ENCODE results near the gene ISL2. TPM values are rescaled to one million over a fixed set of nuclear protein-coding genes. Genes with fewer than 3 reads are reported as not detected.

The ISL2 gene
- total and polyA plus RNA-seq, 2 of the 13 experiments (the other 11 are each of a cell fraction or from before 2014, with no cell fraction given), result 4.3 to 5.1 TPM

GRCh38 chr15:76353023-76353577 is 16.5 kb downstream of the ISL2 start:
- TF ChIP-seq MAFK (conservative IDR thresholded peaks at IDR 0.05 in 1 of 2, IDR thresholded peaks at IDR 0.05 in 1 of 2; ENCODE audit: low read length in 2 of 2), result peak; percentile 48 to 58; a peak in 3 of 4 replicates
- TF ChIP-seq MTF1 (CRISPR knock-in tag; IDR thresholded peaks at IDR 0.05), result no peak
- peak; percentile 29; the same call in 1 of the 2 replicates for TF ChIP-seq MAFF (IDR thresholded peaks at IDR 0.05; ENCODE audit: low read depth, low read length)
- Histone ChIP-seq H3K4me3 (replicated peaks in 1 of 3; ENCODE audit: insufficient read depth in 1 of 3, low read depth in 2 of 3, low read length in 3 of 3) (no peak overlapping the region), H3K36me3 (replicated peaks in 1 of 2; ENCODE audit: control insufficient read depth in 1 of 2, insufficient read depth in 2 of 2, low read length in 2 of 2) (no peaks in the 10 kb centered on the region), H3K27me3 (ENCODE audit: control insufficient read depth in 1 of 2, insufficient read depth in 2 of 2, low read length in 2 of 2) (no peaks in the 10 kb centered on the region), H3K9ac (ENCODE audit: insufficient read depth, low read depth, low read length) (no peak overlapping the region), H4K20me1 (ENCODE audit: insufficient read depth, low read length) (no peaks in the 10 kb centered on the region), H3K4me2 (ENCODE audit: low read depth, low read length) (no peak overlapping the region), H3K27ac (ENCODE audit: extremely low read length, insufficient read depth, low read length) (no peak overlapping the region), H2AFZ (ENCODE audit: low read length) (no peak overlapping the region), H3K9me3 (ENCODE audit: low read length) (no peaks in the 10 kb centered on the region), H3K79me2 (ENCODE audit: insufficient read depth, low read length) (no peaks in the 10 kb centered on the region), H3K4me1 (ENCODE audit: insufficient read depth, low read length) (no peaks in the 10 kb centered on the region)
- intact Hi-C loops (cut with micrococcal nuclease; ENCODE audit: unreplicated experiment) (no loop called here), in situ Hi-C loops (cut with HindIII; ENCODE audit: extremely low pct_ligation_motif_present, low pct_unique_long_range_greater_than_20kb) (no loop called here)
- ATAC-seq (no peak), FAIRE-seq (no peak), DNase-seq (ENCODE audit: low spot score) (no peak)
- no TSS peak for BruUV-seq (replicated peaks)
- ChIA-PET CTCF (ENCODE audit: low intra/inter-chr PET ratio, low total read pairs) (no interaction called here), POLR2A (interaction anchor here (0.8 kb wide), 1 partner anchor 17 kb away, joined by 3 read pairs; the partner anchor contains the start of gene ISL2)
- WGBS (ENCODE audit: low lambda C conversion rate), result 97% methylated on average over 1 of the region's 1 CpG

GRCh38 chr15:76353903-76354302 is 17.3 kb downstream of the ISL2 start:
- Histone ChIP-seq H3K4me2 (ENCODE audit: low read depth, low read length) (no peak overlapping the region), H3K9me3 (ENCODE audit: low read length) (no peaks in the 10 kb centered on the region), H3K36me3 (replicated peaks in 1 of 2; ENCODE audit: control insufficient read depth in 1 of 2, insufficient read depth in 2 of 2, low read length in 2 of 2) (no peaks in the 10 kb centered on the region), H3K27me3 (ENCODE audit: control insufficient read depth in 1 of 2, insufficient read depth in 2 of 2, low read length in 2 of 2) (no peaks in the 10 kb centered on the region), H3K4me1 (ENCODE audit: insufficient read depth, low read length) (no peaks in the 10 kb centered on the region), H3K9ac (ENCODE audit: insufficient read depth, low read depth, low read length) (no peak overlapping the region), H3K27ac (ENCODE audit: extremely low read length, insufficient read depth, low read length) (no peak overlapping the region), H4K20me1 (ENCODE audit: insufficient read depth, low read length) (no peaks in the 10 kb centered on the region), H2AFZ (ENCODE audit: low read length) (no peak overlapping the region), H3K79me2 (ENCODE audit: insufficient read depth, low read length) (no peaks in the 10 kb centered on the region), H3K4me3 (replicated peaks in 1 of 3; ENCODE audit: insufficient read depth in 1 of 3, low read depth in 2 of 3, low read length in 3 of 3) (no peak overlapping the region)
- ChIA-PET POLR2A (no interaction called here), CTCF (ENCODE audit: low intra/inter-chr PET ratio, low total read pairs) (no interaction called here)
- no TSS peak for BruUV-seq (replicated peaks)
- FAIRE-seq, result no peak
- in situ Hi-C loops (cut with HindIII; ENCODE audit: extremely low pct_ligation_motif_present, low pct_unique_long_range_greater_than_20kb) (no loop called here), intact Hi-C loops (cut with micrococcal nuclease; ENCODE audit: unreplicated experiment) (no loop called here)
- DNase-seq (ENCODE audit: low spot score), result no peak
- 95% methylated on average over 10 of the region's 10 CpGs for WGBS (ENCODE audit: low lambda C conversion rate)
- no peak for ATAC-seq
- no peak for TF ChIP-seq TIGD3 (CRISPR knock-in tag; IDR thresholded peaks at IDR 0.05; ENCODE audit: borderline replicate concordance)
- no peak for TF ChIP-seq ZNF891 (CRISPR knock-in tag; IDR thresholded peaks at IDR 0.05)
- no peak for TF ChIP-seq SNRNP70 (IDR thresholded peaks at IDR 0.05; ENCODE audit: low read depth, low read length)
- no peak for TF ChIP-seq ARHGAP35 (CRISPR knock-in tag; IDR thresholded peaks at IDR 0.05; ENCODE audit: borderline replicate concordance)
- no peak for TF ChIP-seq ZNF609 (CRISPR knock-in tag; IDR thresholded peaks at IDR 0.05; ENCODE audit: borderline replicate concordance)
